Osteoblast (primary cell): ENCODE data around the gene CECR2. TPM values are rescaled to one million over a fixed set of nuclear protein-coding genes. Genes with fewer than 3 reads are reported as not detected.

Experiments
- DNase-seq: peaks from one replicate; pipeline ENCODE4 v3.0.0; 2011; ENCODE audit warnings: low spot score, mixed read lengths; ENCODE audit not compliant: insufficient read length; ENCODE audit errors: missing footprints
- H2AFZ ChIP-seq: 2 replicates; pipeline ENCODE4 v1.6.0; 2011; ENCODE audit warnings: mild to moderate bottlenecking, low read length
- H3K27ac ChIP-seq: 2 replicates; pipeline ENCODE4 v1.5.1; 2011; ENCODE audit warnings: mild to moderate bottlenecking, low read depth, low read length, moderate library complexity
- H3K27me3 ChIP-seq: 2 replicates; pipeline ENCODE4 v1.6.0; 2012; ENCODE audit warnings: mild to moderate bottlenecking, control low read depth, inconsistent platforms, low read length, moderate library complexity; ENCODE audit not compliant: insufficient read depth
- H3K36me3 ChIP-seq: 2 replicates; pipeline ENCODE4 v1.5.1; 2011; ENCODE audit warnings: mild to moderate bottlenecking, low read length, control low read depth, moderate library complexity; ENCODE audit not compliant: insufficient read depth
- H3K4me1 ChIP-seq: 2 replicates; pipeline ENCODE4 v1.5.1; 2011; ENCODE audit warnings: mild to moderate bottlenecking, low read length, control low read depth, moderate library complexity; ENCODE audit not compliant: insufficient read depth
- H3K4me2 ChIP-seq: 2 replicates; pipeline ENCODE4 v1.6.0; 2011; ENCODE audit warnings: mild to moderate bottlenecking, low read length; ENCODE audit not compliant: insufficient read depth
- H3K4me3 ChIP-seq: fragments of 200-600 bp; sonication (generic); 3 replicates; pipeline ENCODE4 v1.5.1; 2012; ENCODE audit warnings: mild to moderate bottlenecking, low read length, inconsistent platforms; ENCODE audit not compliant: insufficient read depth
- H3K79me2 ChIP-seq: 2 replicates; pipeline ENCODE4 v1.6.0; 2012; ENCODE audit warnings: mild to moderate bottlenecking, low read length, control low read depth, inconsistent platforms; ENCODE audit not compliant: insufficient read depth
- H3K9me3 ChIP-seq: 2 replicates; pipeline ENCODE4 v1.5.1; 2011; ENCODE audit warnings: low read depth, low read length, control low read depth
- H4K20me1 ChIP-seq: 2 replicates; pipeline ENCODE4 v1.6.0; 2012; ENCODE audit warnings: mild to moderate bottlenecking, low read length, control low read depth; ENCODE audit not compliant: insufficient read depth
- CTCF ChIP-seq: IDR thresholded peaks from 2 replicates; pipeline ENCODE4 v1.5.1; 2011; ENCODE audit warnings: mild to moderate bottlenecking, low read depth, low read length, moderate library complexity; ENCODE audit errors: extremely low read depth
- total RNA-seq: library from RNA; depleted of rRNA; stranded (reverse); fragments of >200 nt; gene quantifications from 2 replicates; pipeline ENCODE4 v1.2.3, GENCODE V29; 2012

The CECR2 gene
- total RNA-seq, 1 donor = not detected

- H2AFZ ChIP-seq = no peak overlapping the region
- H4K20me1 ChIP-seq = no peaks in the 10 kb centered on the region
- no peaks in the 10 kb centered on the region for H3K9me3 ChIP-seq
- no peak for TF ChIP-seq CTCF
- H3K4me2 ChIP-seq = no peak overlapping the region
- no peaks in the 10 kb centered on the region for H3K4me1 ChIP-seq
- H3K4me3 ChIP-seq = no peak overlapping the region
- H3K36me3 ChIP-seq = no peaks in the 10 kb centered on the region
- H3K27ac ChIP-seq = no peak overlapping the region
- DNase-seq = peak; percentile 29
- no peaks in the 10 kb centered on the region for H3K27me3 ChIP-seq
- no peaks in the 10 kb centered on the region for H3K79me2 ChIP-seq
Measured at GRCh38 chr22:17549183-17549582, 179.9 kb downstream of the CECR2 start.

GRCh38 chr22:17549655-17550054 is 180.4 kb downstream of the CECR2 start:
- H3K4me1 ChIP-seq = no peaks in the 10 kb centered on the region
- peaks cover 1% of the 10 kb centered on the region for H3K27me3 ChIP-seq
- H3K27ac ChIP-seq = no peak overlapping the region
- no peak overlapping the region for H2AFZ ChIP-seq
- no peak overlapping the region for H3K4me3 ChIP-seq
- H3K36me3 ChIP-seq = no peaks in the 10 kb centered on the region
- no peak for TF ChIP-seq CTCF
- no peaks in the 10 kb centered on the region for H4K20me1 ChIP-seq
- DNase-seq = no peak
- H3K9me3 ChIP-seq = no peaks in the 10 kb centered on the region
- H3K4me2 ChIP-seq = no peak overlapping the region
- H3K79me2 ChIP-seq = no peaks in the 10 kb centered on the region

GRCh38 chr22:17552737-17553136 is 183.5 kb downstream of the CECR2 start:
- H3K36me3 ChIP-seq = no peaks in the 10 kb centered on the region
- TF ChIP-seq CTCF = no peak

GRCh38 chr22:17554814-17555213 is 185.6 kb downstream of the CECR2 start:
- no peak for DNase-seq

More at GRCh38 chr22:17552737-17553136, 183.5 kb downstream of the CECR2 start:
- Histone ChIP-seq H3K4me1 (no peaks in the 10 kb centered on the region), H3K4me2 (no peak overlapping the region), H3K9me3 (no peaks in the 10 kb centered on the region), H3K27ac (no peak overlapping the region), H3K79me2 (no peaks in the 10 kb centered on the region), H4K20me1 (no peaks in the 10 kb centered on the region), H3K4me3 (no peak overlapping the region), H2AFZ (no peak overlapping the region), H3K27me3 (peaks cover 6% of the 10 kb centered on the region)
- DNase-seq = no peak

More at GRCh38 chr22:17554814-17555213, 185.6 kb downstream of the CECR2 start:
- Histone ChIP-seq H4K20me1 (no peaks in the 10 kb centered on the region), H3K4me2 (no peak overlapping the region), H3K79me2 (no peaks in the 10 kb centered on the region), H3K4me3 (no peak overlapping the region), H3K4me1 (no peaks in the 10 kb centered on the region), H3K27me3 (peaks cover 6% of the 10 kb centered on the region), H2AFZ (no peak overlapping the region), H3K36me3 (no peaks in the 10 kb centered on the region), H3K9me3 (no peaks in the 10 kb centered on the region), H3K27ac (no peak overlapping the region)
- no peak for TF ChIP-seq CTCF
